GM10248 (cell line): ENCODE results near the gene FMN2.

Source experiments
- CTCF ChIA-PET: fragments of 300-600 bp; sonication (Branson Sonifier 250); formaldehyde crosslinking; extraction: SDS; loops from one replicate; lab custom pipeline; 2021; ENCODE audit warnings: antibody characterized with exemption; lab: Yijun Ruan, JAX
- POLR2A ChIA-PET: fragments of 350-650 bp; sonication (Branson Sonifier 250); formaldehyde crosslinking; extraction: SDS; loops from one replicate; lab custom pipeline; 2020; ENCODE audit warnings: antibody characterized with exemption; lab: Yijun Ruan, JAX
- DNase-seq: peaks from one replicate; pipeline ENCODE4 v3.0.0; 2012; ENCODE audit errors: extremely low spot score
- TF ChIP-seq, protein P1 (sequence below): IDR thresholded peaks from 2 replicates; pipeline ENCODE4 v1.5.1; 2012; ENCODE audit warnings: mild to moderate bottlenecking, low read depth; ENCODE audit errors: extremely low read depth, missing control alignments, control extremely low read depth

FMN2 gene

DNA sequence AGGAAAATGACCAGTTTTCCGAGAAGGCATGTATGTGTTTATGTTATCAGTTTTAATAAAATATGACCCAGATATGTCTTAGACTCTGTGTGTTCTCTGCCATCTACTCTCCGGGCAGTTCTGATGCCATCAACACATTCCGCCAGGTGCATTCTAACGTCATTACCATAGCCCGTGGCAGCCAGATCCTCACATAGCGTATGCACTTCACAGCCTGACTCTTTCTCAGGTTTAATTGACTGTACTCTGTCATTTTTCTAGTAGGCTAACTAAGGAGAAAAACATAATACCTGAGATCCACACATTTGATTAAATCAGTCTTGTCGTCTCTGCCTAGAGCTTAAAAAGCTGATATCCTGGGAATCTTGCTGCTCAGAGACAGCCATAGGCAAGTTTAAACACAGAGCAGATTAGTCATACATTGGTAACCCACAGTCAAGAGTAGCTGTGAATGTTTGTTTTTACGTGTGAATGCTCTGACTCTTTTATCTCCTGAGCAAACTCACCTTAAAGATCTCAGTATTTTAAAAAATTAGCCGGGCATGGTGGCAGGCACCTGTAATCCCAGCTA, 344.4 kb downstream of the FMN2 start:
- no peak for DNase-seq
- POLR2A ChIA-PET, result interaction anchor here (0.7 kb wide), 1 partner anchor 68 kb away, joined by 4 read pairs; no protein-coding TSS in a partner anchor
- CTCF ChIA-PET, result interaction anchor here (0.8 to 0.9 kb wide), 2 partner anchors 10 to 17 kb away, joined by 3 read pairs; no protein-coding TSS in a partner anchor

DNA sequence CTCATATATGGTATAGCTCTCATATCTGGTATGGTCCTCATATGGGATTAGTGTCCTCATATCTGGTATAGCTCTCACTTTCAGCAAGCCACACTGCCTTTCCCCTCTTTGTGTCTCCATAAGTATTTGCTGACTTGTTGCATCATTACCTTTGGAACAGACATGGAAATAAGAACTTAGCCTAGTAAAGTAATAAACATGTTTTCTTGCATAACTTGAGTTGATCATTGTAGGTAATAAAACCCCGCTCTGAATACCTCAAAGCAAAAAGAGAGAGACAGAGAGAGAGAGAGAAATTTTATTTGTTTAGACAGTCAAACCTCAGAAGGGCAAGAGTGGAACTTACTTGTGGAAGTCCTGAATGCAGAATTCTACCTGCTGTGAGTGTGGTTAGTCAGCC, 350.0 kb downstream of the FMN2 start:
- CTCF ChIA-PET, result no interaction called here
- POLR2A ChIA-PET, result no interaction called here
- TF ChIP-seq, protein P1, sequence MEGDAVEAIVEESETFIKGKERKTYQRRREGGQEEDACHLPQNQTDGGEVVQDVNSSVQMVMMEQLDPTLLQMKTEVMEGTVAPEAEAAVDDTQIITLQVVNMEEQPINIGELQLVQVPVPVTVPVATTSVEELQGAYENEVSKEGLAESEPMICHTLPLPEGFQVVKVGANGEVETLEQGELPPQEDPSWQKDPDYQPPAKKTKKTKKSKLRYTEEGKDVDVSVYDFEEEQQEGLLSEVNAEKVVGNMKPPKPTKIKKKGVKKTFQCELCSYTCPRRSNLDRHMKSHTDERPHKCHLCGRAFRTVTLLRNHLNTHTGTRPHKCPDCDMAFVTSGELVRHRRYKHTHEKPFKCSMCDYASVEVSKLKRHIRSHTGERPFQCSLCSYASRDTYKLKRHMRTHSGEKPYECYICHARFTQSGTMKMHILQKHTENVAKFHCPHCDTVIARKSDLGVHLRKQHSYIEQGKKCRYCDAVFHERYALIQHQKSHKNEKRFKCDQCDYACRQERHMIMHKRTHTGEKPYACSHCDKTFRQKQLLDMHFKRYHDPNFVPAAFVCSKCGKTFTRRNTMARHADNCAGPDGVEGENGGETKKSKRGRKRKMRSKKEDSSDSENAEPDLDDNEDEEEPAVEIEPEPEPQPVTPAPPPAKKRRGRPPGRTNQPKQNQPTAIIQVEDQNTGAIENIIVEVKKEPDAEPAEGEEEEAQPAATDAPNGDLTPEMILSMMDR, result no peak
- no peak for DNase-seq

More for the DNA sequence above, 344.4 kb downstream of the FMN2 start:
- TF ChIP-seq, protein P1, result no peak

DNA sequence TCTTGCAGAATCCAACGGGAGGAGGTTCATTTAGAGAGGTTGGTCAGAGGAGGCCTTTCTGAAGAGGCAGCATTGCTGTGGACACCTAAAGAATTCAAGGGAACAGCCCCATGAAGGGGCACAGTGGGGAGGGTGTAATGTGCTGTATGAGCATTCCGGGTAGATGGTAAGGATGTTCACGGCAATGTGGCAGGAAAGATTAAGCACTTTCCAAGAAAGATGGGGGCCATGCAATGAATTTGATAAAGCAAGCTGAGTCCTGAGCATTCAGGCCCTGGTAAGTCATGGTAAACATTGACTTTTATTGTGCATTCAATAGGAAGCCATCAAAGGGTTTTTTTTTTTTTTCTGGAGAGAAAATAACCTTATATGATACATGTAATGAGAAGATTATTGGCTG, 353.7 kb downstream of the FMN2 start:
- no peak for DNase-seq
- TF ChIP-seq, protein P1, result no peak
- ChIA-PET POLR2A (no interaction called here), CTCF (no interaction called here)

DNA sequence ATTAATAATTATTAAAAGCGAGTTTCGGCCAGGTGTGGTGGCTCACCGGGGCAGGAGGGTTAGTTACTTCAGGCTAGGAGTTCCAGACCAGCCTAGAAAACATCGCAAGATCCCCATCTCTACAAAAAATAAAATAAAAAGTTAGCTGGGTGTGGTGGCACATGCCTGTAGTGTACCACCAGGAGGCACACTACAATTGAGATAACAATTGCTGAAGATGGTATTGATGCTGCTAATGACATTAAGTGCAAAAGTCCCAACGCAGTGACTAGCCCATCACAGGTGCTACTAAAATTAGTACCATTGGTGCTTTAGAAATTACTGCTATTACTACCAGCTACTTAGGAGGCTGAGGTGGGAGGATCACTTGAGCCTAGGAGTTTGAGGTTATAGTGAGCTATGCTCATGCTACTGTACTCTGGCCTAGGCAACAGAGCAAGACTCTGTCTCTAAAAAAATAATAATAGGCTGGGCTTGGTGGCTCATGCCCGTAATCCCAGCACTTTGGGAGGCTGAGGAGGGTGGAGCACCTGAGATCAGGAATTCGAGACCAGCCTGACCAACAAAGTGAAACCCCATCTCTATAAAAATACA, 363.6 kb downstream of the FMN2 start:
- CTCF ChIA-PET, result interaction anchor here (1.0 to 1.8 kb wide), 2 partner anchors 9 to 235 kb away, joined by 3 to 6 read pairs; no protein-coding TSS in a partner anchor
- TF ChIP-seq, protein P1, result peak; percentile 2
- DNase-seq, result no peak
- POLR2A ChIA-PET, result no interaction called here

DNA sequence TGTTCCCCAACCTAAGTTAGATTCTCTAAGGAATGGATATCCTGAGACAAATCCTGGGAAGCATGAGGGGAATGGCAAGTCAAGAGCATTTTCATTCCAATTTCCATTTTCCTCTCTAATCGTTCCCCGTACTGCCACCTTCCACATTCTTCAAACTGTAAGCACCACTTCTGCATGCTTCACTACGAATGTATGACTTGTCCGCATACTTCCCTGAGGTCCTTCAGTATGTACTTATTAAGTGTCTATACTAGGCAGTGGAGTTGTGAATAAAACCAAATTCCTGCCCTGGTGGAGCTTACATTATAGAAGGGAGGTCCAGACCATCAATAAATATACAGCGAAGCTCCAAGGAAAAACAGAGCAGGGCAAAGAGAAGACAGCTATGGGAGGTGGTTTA, 365.5 kb downstream of the FMN2 start:
- no peak for DNase-seq
- TF ChIP-seq, protein P1, result no peak
- ChIA-PET POLR2A (no interaction called here), CTCF (interaction anchor here (0.7 kb wide), 1 partner anchor 8 kb away, joined by 3 read pairs; no protein-coding TSS in a partner anchor)

DNA sequence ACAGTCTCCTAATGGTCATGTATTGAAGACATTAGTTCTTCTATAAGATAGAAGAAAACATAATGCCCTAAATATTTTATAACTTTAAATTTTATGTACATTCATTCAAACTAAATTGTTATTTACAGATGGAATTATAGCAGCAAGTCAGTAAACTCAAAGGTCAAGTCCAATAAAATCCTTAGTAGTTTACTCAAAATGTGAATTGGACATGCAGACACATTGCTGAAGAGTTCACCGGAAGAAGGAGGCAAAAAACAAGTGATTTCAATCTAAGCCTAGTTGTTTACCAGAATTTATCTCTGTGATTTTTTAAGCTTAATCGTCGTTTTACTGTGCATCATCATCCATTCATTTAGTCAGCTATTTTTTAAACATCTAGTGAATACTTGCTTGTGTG, 370.6 kb downstream of the FMN2 start:
- TF ChIP-seq, protein P1, result no peak
- ChIA-PET POLR2A (no interaction called here), CTCF (no interaction called here)
- no peak for DNase-seq
